ENCODE measurements around the gene MALSU1. TPM values are rescaled to one million over a fixed set of nuclear protein-coding genes. Genes with fewer than 3 reads are reported as not detected.

MALSU1 gene
- total and polyA plus RNA-seq, 2 of the 13 experiments (the other 11 are each of a cell fraction or from before 2014, with no cell fraction given): 72.0 to 141 TPM

DNA sequence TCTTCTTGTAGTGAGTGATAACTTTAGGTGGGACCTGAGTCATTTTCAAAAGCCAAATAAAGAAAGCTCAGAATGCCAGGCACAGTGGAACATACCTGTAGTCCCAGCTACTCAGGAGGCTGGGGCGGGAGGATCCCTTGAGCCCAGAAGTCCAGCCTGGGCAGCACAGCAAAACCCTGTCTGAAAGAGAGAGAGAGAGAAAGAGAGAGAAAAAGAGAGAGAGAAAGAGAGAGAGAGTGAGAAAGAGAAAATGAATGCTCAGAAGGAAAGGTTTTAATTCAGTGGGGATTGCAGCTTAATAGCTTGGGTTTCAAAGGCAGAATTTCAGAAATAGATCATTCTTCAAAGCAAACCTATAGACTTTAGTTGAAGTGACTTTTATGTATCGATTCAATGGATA lies 26.9 kb upstream of the MALSU1 start:
- intact Hi-C loops (cut with micrococcal nuclease; ENCODE audit: unreplicated experiment) (loop anchor here (5.0 to 10.0 kb wide), 2 partner anchors 163 to 260 kb away; partner anchors contain the start of gene TRA2A), in situ Hi-C loops (cut with HindIII; ENCODE audit: extremely low pct_ligation_motif_present, low pct_unique_long_range_greater_than_20kb) (loop anchor here (10.0 to 25.0 kb wide), 2 partner anchors 253 to 440 kb away; partner anchors contain the start of gene STK31)
- no peak for TF ChIP-seq PHF8 (CRISPR knock-in tag; IDR thresholded peaks at IDR 0.05)
- no peak for TF ChIP-seq ZNF552 (CRISPR knock-in tag; IDR thresholded peaks at IDR 0.05; ENCODE audit: borderline replicate concordance)
- no TSS peak for BruUV-seq (replicated peaks)
- no peak for DNase-seq (ENCODE audit: low spot score)
- Histone ChIP-seq H3K27ac (ENCODE audit: extremely low read length, insufficient read depth, low read length) (no peak overlapping the region), H3K4me1 (ENCODE audit: insufficient read depth, low read length) (peaks cover 40% of the 10 kb centered on the region), H3K9ac (ENCODE audit: insufficient read depth, low read depth, low read length) (no peak overlapping the region), H3K9me3 (ENCODE audit: low read length) (no peaks in the 10 kb centered on the region), H3K36me3 (replicated peaks in 1 of 2; ENCODE audit: control insufficient read depth in 1 of 2, insufficient read depth in 2 of 2, low read length in 2 of 2) (no peaks in the 10 kb centered on the region), H3K4me2 (ENCODE audit: low read depth, low read length) (no peak overlapping the region), H4K20me1 (ENCODE audit: insufficient read depth, low read length) (no peaks in the 10 kb centered on the region), H3K4me3 (replicated peaks in 1 of 3; ENCODE audit: insufficient read depth in 1 of 3, low read depth in 2 of 3, low read length in 3 of 3) (no peak overlapping the region), H3K27me3 (ENCODE audit: control insufficient read depth in 1 of 2, insufficient read depth in 2 of 2, low read length in 2 of 2) (no peaks in the 10 kb centered on the region), H3K79me2 (ENCODE audit: insufficient read depth, low read length) (no peaks in the 10 kb centered on the region), H2AFZ (ENCODE audit: low read length) (no peak overlapping the region)
- FAIRE-seq: no peak
- CTCF ChIA-PET (ENCODE audit: low intra/inter-chr PET ratio, low total read pairs): interaction anchor here (1.1 to 2.0 kb wide), 6 partner anchors 10 to 275 kb away, joined by 3 to 8 read pairs (median 5); no protein-coding TSS in a partner anchor
- 59% methylated on average over 2 of the region's 2 CpGs for WGBS (ENCODE audit: low lambda C conversion rate)
- POLR2A ChIA-PET: interaction anchor here (0.7 to 2.0 kb wide), 9 partner anchors 20 to 260 kb away, joined by 3 to 15 read pairs (median 6); partner anchors contain the start of gene MALSU1
- ATAC-seq: no peak

DNA sequence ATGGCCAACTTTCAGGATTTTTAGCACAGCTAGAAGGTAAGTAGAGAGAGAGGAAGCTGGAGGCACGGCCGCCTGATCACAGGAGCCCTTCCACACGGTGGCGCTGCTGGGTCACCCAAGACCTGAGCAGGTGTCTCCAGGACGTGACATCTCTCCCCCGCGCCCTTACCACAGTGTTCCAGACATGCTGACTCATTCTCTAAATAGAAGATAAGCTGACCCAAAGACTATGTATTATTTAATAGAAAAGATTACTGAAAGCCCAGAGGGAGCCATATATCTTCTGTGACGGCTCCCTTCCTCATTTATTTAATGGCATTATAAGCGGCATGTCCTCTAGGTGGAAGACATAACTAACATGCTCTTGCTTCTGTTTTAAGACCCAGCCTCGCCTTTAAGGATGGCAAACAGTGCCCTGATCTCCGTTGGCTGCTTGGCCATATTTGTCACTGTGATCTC lies 26.0 kb upstream of the MALSU1 start:
- Histone ChIP-seq H3K9ac (ENCODE audit: insufficient read depth, low read depth, low read length) (peak overlapping the region; percentile 35), H4K20me1 (ENCODE audit: insufficient read depth, low read length) (no peaks in the 10 kb centered on the region), H3K4me1 (ENCODE audit: insufficient read depth, low read length) (peaks cover 40% of the 10 kb centered on the region), H3K79me2 (ENCODE audit: insufficient read depth, low read length) (no peaks in the 10 kb centered on the region), H3K4me3 (replicated peaks in 1 of 3; ENCODE audit: insufficient read depth in 1 of 3, low read depth in 2 of 3, low read length in 3 of 3) (peak overlapping the region; percentile 20 to 47 (median 37); a peak in 5 of 6 replicates), H3K4me2 (ENCODE audit: low read depth, low read length) (peak overlapping the region; percentile 82), H3K27ac (ENCODE audit: extremely low read length, insufficient read depth, low read length) (peak overlapping the region; percentile 53), H3K27me3 (ENCODE audit: control insufficient read depth in 1 of 2, insufficient read depth in 2 of 2, low read length in 2 of 2) (no peaks in the 10 kb centered on the region), H3K9me3 (ENCODE audit: low read length) (no peaks in the 10 kb centered on the region), H2AFZ (ENCODE audit: low read length) (peak overlapping the region; percentile 67), H3K36me3 (replicated peaks in 1 of 2; ENCODE audit: control insufficient read depth in 1 of 2, insufficient read depth in 2 of 2, low read length in 2 of 2) (no peaks in the 10 kb centered on the region)
- intact Hi-C loops (cut with micrococcal nuclease; ENCODE audit: unreplicated experiment) (loop anchor here (1.0 to 10.0 kb wide), 4 partner anchors 88 to 272 kb away; partner anchors contain the start of gene TRA2A), in situ Hi-C loops (cut with HindIII; ENCODE audit: extremely low pct_ligation_motif_present, low pct_unique_long_range_greater_than_20kb) (loop anchor here (10.0 to 25.0 kb wide), 2 partner anchors 252 to 439 kb away; partner anchors contain the start of gene STK31)
- POLR2A ChIA-PET: interaction anchor here (1.1 to 2.0 kb wide), 8 partner anchors 21 to 260 kb away, joined by 3 to 15 read pairs (median 6); partner anchors contain the start of gene MALSU1
- FAIRE-seq: peak; percentile 83
- ATAC-seq: peak; percentile 98
- no TSS peak for BruUV-seq (replicated peaks)
- WGBS (ENCODE audit: low lambda C conversion rate): 4% methylated on average over 11 of the region's 11 CpGs
- CTCF ChIA-PET (ENCODE audit: low intra/inter-chr PET ratio, low total read pairs): interaction anchor here (1.4 to 2.0 kb wide), 6 partner anchors 11 to 274 kb away, joined by 5 to 8 read pairs (median 6); no protein-coding TSS in a partner anchor
- peak; percentile 89 for DNase-seq (ENCODE audit: low spot score)
- TF ChIP-seq TBP (CRISPR knock-in tag; IDR thresholded peaks at IDR 0.05) (no peak), FOXA3 (CRISPR knock-in tag; IDR thresholded peaks at IDR 0.05) (peak; percentile 44; the same call in 1 of the 2 replicates), NFRKB (IDR thresholded peaks at IDR 0.05) (no peak), ZBTB7B (CRISPR knock-in tag; IDR thresholded peaks at IDR 0.05) (0 out of 2 replicates have a peak, but pooled peaks have one; percentile 23), MTF1 (CRISPR knock-in tag; IDR thresholded peaks at IDR 0.05) (no peak)
- TF ChIP-seq, protein P1, sequence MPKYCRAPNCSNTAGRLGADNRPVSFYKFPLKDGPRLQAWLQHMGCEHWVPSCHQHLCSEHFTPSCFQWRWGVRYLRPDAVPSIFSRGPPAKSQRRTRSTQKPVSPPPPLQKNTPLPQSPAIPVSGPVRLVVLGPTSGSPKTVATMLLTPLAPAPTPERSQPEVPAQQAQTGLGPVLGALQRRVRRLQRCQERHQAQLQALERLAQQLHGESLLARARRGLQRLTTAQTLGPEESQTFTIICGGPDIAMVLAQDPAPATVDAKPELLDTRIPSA (CRISPR knock-in tag; IDR thresholded peaks at IDR 0.05; ENCODE audit: borderline replicate concordance): no peak
- TF ChIP-seq, protein P2, sequence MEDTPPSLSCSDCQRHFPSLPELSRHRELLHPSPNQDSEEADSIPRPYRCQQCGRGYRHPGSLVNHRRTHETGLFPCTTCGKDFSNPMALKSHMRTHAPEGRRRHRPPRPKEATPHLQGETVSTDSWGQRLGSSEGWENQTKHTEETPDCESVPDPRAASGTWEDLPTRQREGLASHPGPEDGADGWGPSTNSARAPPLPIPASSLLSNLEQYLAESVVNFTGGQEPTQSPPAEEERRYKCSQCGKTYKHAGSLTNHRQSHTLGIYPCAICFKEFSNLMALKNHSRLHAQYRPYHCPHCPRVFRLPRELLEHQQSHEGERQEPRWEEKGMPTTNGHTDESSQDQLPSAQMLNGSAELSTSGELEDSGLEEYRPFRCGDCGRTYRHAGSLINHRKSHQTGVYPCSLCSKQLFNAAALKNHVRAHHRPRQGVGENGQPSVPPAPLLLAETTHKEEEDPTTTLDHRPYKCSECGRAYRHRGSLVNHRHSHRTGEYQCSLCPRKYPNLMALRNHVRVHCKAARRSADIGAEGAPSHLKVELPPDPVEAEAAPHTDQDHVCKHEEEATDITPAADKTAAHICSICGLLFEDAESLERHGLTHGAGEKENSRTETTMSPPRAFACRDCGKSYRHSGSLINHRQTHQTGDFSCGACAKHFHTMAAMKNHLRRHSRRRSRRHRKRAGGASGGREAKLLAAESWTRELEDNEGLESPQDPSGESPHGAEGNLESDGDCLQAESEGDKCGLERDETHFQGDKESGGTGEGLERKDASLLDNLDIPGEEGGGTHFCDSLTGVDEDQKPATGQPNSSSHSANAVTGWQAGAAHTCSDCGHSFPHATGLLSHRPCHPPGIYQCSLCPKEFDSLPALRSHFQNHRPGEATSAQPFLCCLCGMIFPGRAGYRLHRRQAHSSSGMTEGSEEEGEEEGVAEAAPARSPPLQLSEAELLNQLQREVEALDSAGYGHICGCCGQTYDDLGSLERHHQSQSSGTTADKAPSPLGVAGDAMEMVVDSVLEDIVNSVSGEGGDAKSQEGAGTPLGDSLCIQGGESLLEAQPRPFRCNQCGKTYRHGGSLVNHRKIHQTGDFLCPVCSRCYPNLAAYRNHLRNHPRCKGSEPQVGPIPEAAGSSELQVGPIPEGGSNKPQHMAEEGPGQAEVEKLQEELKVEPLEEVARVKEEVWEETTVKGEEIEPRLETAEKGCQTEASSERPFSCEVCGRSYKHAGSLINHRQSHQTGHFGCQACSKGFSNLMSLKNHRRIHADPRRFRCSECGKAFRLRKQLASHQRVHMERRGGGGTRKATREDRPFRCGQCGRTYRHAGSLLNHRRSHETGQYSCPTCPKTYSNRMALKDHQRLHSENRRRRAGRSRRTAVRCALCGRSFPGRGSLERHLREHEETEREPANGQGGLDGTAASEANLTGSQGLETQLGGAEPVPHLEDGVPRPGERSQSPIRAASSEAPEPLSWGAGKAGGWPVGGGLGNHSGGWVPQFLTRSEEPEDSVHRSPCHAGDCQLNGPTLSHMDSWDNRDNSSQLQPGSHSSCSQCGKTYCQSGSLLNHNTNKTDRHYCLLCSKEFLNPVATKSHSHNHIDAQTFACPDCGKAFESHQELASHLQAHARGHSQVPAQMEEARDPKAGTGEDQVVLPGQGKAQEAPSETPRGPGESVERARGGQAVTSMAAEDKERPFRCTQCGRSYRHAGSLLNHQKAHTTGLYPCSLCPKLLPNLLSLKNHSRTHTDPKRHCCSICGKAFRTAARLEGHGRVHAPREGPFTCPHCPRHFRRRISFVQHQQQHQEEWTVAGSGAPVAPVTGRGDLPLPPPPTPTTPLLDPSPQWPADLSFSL (CRISPR knock-in tag; IDR thresholded peaks at IDR 0.05): no peak
